ENCODE measurements around the gene STK31. TPM values are rescaled to one million over a fixed set of nuclear protein-coding genes. Genes with fewer than 3 reads are reported as not detected.

STK31 gene
- total and polyA plus RNA-seq, 2 donors (not counting 3 experiments of a cell fraction or from before 2014, with no cell fraction given): 0.44 TPM; not detected in 1

DNA sequence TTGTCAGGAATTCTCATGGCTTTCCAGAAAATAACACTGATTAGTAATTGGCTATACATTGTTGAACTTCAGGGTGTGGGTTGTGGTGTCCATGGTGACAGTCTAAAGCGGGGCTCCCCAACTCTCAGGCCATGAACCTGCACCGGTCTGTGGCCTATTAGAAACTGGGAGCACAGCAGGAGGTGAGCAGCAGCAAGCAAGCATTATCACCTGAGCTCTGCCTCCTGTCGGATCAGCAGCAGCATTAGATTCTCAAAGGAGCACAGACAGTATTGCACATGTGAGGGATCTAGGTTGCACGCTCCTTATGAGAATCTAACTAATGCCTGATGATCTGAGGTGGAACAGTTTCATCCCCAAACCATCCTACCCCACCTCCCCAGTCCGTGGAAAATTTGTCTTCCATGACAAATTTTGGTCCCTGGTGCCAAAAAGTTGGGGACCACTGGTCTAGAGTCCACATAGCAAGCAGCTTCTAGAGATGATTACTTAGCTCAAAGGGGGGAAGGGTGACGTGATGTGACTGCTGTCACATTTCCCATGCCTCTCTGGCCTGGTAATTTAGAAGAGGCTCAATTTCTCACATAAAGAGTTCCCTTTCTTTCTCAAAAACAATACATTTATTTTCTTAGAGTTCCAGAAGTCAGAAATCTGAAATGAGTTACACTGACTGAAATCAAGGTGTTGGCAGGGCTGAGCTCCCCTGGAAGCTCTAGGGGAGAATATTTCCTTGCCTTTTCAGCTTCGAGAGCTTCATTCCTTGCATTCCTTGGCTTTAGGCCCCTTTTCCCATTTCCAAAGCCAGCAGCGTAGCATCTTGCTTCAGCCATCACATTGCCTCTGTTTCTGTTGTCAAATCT is 47.7 kb upstream of the STK31 start:
- no peak overlapping the region for H3K27ac ChIP-seq (ENCODE audit: insufficient read depth, low read depth, low read length)
- no peak overlapping the region for H3K4me2 ChIP-seq (ENCODE audit: insufficient read depth, low read length)
- H3K36me3 ChIP-seq (ENCODE audit: control insufficient read depth in 2 of 2, extremely low read depth in 1 of 2, insufficient read depth in 2 of 2, low read length in 2 of 2): no peaks in the 10 kb centered on the region
- DNase-seq (ENCODE audit: low read depth, low spot score) (no peak), FAIRE-seq (no peak)
- no peaks in the 10 kb centered on the region for H3K4me1 ChIP-seq (ENCODE audit: control insufficient read depth, extremely low read depth, insufficient read depth, low read length)
- no peaks in the 10 kb centered on the region for H3K9me1 ChIP-seq (replicated peaks; ENCODE audit: control insufficient read depth, extremely low read depth, insufficient read depth, low read length)
- no peak overlapping the region for H3K9ac ChIP-seq (replicated peaks; ENCODE audit: extremely low read depth, insufficient read depth, low read length)
- ChIA-PET CTCF (interaction anchor here (0.8 to 1.7 kb wide), 3 partner anchors 9 to 115 kb away, joined by 3 to 7 read pairs (median 4); no protein-coding TSS in a partner anchor), POLR2A (no interaction called here)
- BruUV-seq (replicated peaks): no TSS peak
- no peak overlapping the region for H3K4me3 ChIP-seq (replicated peaks in 1 of 3; ENCODE audit: insufficient read depth in 1 of 3, low read depth in 1 of 3, low read length in 3 of 3)
- no peak for TF ChIP-seq POLR2AphosphoS5 (IDR thresholded peaks at IDR 0.05; ENCODE audit: insufficient read depth, low read depth, low read length)
- TF ChIP-seq MAX (IDR thresholded peaks at IDR 0.05; ENCODE audit: insufficient read depth, insufficient read length): no peak
- TF ChIP-seq GATA2 (IDR thresholded peaks at IDR 0.05; ENCODE audit: insufficient read depth, insufficient read length, low read depth, low read length): no peak
- no peak for TF ChIP-seq FOS (IDR thresholded peaks at IDR 0.05; ENCODE audit: borderline replicate concordance, insufficient read depth, low read length)
- no peak for TF ChIP-seq CTCF (IDR thresholded peaks at IDR 0.05; ENCODE audit: extremely low read depth in 1 of 2, insufficient read depth in 1 of 2, low read depth in 1 of 2, low read length in 2 of 2)
- TF ChIP-seq MYC (IDR thresholded peaks at IDR 0.05; ENCODE audit: low read depth, low read length): no peak
- no peak for TF ChIP-seq POLR2A (IDR thresholded peaks at IDR 0.05; ENCODE audit: low read depth, low read length)
- TF ChIP-seq EZH2 (IDR thresholded peaks at IDR 0.05; ENCODE audit: borderline replicate concordance, low read depth, low read length, severe bottlenecking): no peak
- H3K9me3 ChIP-seq (replicated peaks; ENCODE audit: control insufficient read depth, insufficient read depth, low read length): no peaks in the 10 kb centered on the region
- peaks cover 0 to 3% of the 10 kb centered on the region in 2 experiments for H3K27me3 ChIP-seq (ENCODE audit: control insufficient read depth in 2 of 2, insufficient read depth in 2 of 2, low read length in 2 of 2)
- intact Hi-C loops (cut with micrococcal nuclease): no loop called here
- dilution Hi-C loops (cut with MboI; ENCODE audit: extremely low pct_ligation_motif_present, low sequenced_read_pairs): no loop called here
- no peaks in the 10 kb centered on the region for H3K79me2 ChIP-seq (ENCODE audit: control insufficient read depth, insufficient read depth, low read length)
- no peak overlapping the region for H2AFZ ChIP-seq (ENCODE audit: low read depth, low read length)
- H4K20me1 ChIP-seq (replicated peaks; ENCODE audit: control insufficient read depth, extremely low read depth, insufficient read depth, low read length): no peaks in the 10 kb centered on the region
